ENCODE measurements around the gene PPP6R2.

GRCh38 chr22:50425179-50425916 lies 82.2 kb downstream of the PPP6R2 start:
- TF ChIP-seq, protein P1, sequence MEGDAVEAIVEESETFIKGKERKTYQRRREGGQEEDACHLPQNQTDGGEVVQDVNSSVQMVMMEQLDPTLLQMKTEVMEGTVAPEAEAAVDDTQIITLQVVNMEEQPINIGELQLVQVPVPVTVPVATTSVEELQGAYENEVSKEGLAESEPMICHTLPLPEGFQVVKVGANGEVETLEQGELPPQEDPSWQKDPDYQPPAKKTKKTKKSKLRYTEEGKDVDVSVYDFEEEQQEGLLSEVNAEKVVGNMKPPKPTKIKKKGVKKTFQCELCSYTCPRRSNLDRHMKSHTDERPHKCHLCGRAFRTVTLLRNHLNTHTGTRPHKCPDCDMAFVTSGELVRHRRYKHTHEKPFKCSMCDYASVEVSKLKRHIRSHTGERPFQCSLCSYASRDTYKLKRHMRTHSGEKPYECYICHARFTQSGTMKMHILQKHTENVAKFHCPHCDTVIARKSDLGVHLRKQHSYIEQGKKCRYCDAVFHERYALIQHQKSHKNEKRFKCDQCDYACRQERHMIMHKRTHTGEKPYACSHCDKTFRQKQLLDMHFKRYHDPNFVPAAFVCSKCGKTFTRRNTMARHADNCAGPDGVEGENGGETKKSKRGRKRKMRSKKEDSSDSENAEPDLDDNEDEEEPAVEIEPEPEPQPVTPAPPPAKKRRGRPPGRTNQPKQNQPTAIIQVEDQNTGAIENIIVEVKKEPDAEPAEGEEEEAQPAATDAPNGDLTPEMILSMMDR (IDR thresholded peaks at IDR 0.05) = no peak
- no peak for TF ChIP-seq POLR2A (IDR thresholded peaks at IDR 0.05)

Data from thyroid gland (tissue), 4 donors.